Measurements from ENCODE around the gene SENP6.
"Not testable (repeated sequence)": the region's sequence is repeated elsewhere in the genome, so short reads cannot be mapped to it uniquely, and the experiment has no call there.

Gene SENP6

DNA sequence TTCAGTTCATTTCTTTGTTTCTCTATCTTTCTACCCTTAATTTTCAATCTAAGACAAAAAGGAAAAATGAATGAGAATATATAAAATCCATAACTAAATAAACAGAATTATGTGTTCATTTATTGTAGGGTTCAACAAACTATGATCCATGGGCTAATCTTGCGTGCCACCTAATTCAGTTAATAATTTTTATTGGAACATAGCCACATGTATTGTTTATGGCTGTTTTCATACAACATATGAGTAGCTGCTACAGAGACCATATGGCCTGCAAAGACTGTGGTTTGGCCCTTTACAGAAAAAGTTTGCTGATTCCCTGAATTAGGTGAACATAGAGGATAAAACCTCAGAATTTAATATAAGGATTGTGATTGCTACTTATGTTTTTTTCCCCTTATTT, 21.8 kb downstream of the SENP6 start:
- Histone ChIP-seq H3K36me3 (ENCODE audit: insufficient read depth, low read length) (peaks cover 55% of the 10 kb centered on the region), H3K9me3 (ENCODE audit: low read depth, low read length) (no peaks in the 10 kb centered on the region), H3K27ac (peak overlapping the region; percentile 28; the same call in 1 of the 2 replicates), H3K4me3 (no peak overlapping the region), H3K9ac (ENCODE audit: insufficient read length) (no peak overlapping the region)
- TF ChIP-seq POLR2AphosphoS5 (IDR thresholded peaks at IDR 0.05; ENCODE audit: borderline replicate concordance, low read depth, low read length) (no peak), EZH2 (IDR thresholded peaks at IDR 0.05) (no peak), FOXP2 (optimal IDR thresholded peaks at IDR 0.05; ENCODE audit: control extremely low read depth, extremely low read length, insufficient read depth) (no peak)
- no peak for DNase-seq (ENCODE audit: low read depth, low spot score)

DNA sequence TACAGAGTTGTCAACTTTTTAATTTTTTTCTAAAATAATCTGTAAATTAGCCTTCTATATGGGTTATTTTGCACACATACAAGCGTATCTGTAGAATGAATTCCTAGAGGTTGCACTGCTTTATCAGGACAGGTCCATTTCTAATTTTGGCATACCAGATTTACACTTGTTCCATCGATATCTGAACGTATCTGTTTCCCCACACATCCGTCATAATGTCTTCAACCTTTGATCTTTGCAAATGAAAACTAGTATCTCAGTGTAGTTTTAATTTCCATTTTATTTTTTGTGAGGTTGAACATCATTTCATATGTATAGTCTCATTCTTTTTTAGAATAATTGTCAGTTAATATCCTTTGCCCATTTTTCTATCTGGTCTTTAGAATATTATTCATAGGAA, 22.7 kb downstream of the SENP6 start:
- H3K36me3 ChIP-seq (ENCODE audit: insufficient read depth, low read length), result peaks cover 56% of the 10 kb centered on the region

DNA sequence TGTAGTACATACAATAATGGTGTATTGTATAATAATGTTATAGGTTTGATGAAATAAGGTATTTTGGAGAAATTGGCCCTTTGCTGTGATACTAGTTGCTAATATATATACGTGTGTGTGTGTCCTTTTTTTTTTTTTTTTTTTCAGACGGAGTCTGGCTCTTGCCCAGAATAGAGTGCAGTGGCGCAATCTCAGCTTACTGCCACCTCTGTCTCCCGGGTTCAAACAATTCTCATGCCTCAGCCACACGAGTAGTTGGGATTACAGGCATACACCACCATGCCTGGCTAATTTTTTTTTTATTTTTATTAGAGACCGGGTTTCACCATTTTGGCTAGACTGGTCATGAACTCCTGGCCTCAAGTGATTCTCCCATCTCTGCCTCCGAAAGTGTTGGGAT, 23.3 kb downstream of the SENP6 start:
- no peak for DNase-seq (ENCODE audit: low read depth, low spot score)
- H3K9ac ChIP-seq (ENCODE audit: insufficient read length), result no peak overlapping the region
- H3K4me3 ChIP-seq, result no peak overlapping the region
- no peak overlapping the region for H3K27ac ChIP-seq
- TF ChIP-seq FOXP2 (optimal IDR thresholded peaks at IDR 0.05; ENCODE audit: control extremely low read depth, extremely low read length, insufficient read depth) (no peak), POLR2AphosphoS5 (IDR thresholded peaks at IDR 0.05; ENCODE audit: borderline replicate concordance, low read depth, low read length) (no peak), EZH2 (IDR thresholded peaks at IDR 0.05) (no peak)
- H3K36me3 ChIP-seq (ENCODE audit: insufficient read depth, low read length), result peaks cover 59% of the 10 kb centered on the region
- H3K9me3 ChIP-seq (ENCODE audit: low read depth, low read length), result no peaks in the 10 kb centered on the region

More for the DNA sequence above, 22.7 kb downstream of the SENP6 start:
- no peak for DNase-seq (ENCODE audit: low read depth, low spot score)
- H3K9ac ChIP-seq (ENCODE audit: insufficient read length), result no peak overlapping the region
- no peak overlapping the region for H3K4me3 ChIP-seq
- no peaks in the 10 kb centered on the region for H3K9me3 ChIP-seq (ENCODE audit: low read depth, low read length)
- TF ChIP-seq EZH2 (IDR thresholded peaks at IDR 0.05) (no peak), POLR2AphosphoS5 (IDR thresholded peaks at IDR 0.05; ENCODE audit: borderline replicate concordance, low read depth, low read length) (no peak), FOXP2 (optimal IDR thresholded peaks at IDR 0.05; ENCODE audit: control extremely low read depth, extremely low read length, insufficient read depth) (no peak)
- H3K27ac ChIP-seq, result no peak overlapping the region

DNA sequence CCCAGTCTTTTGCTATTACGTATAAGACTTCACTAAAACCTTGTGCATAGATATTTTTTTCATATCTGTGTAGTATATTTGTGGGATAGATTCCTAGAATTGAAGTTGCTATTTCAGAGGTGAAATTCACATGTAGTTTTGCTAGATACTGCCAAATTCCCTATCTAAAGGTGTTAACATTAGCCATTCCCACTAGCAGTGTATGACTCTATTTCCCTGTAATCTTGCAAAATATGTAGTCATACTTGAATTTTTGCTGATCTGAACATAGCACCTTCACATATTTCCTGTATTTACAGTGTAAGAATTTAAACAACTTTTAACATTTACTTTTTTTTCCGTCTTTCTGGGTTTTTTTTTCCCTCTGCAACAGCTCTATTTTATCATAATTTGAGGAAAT, 24.9 kb downstream of the SENP6 start:
- no peak overlapping the region for H3K9ac ChIP-seq (ENCODE audit: insufficient read length)
- DNase-seq (ENCODE audit: low read depth, low spot score), result no peak
- no peaks in the 10 kb centered on the region for H3K9me3 ChIP-seq (ENCODE audit: low read depth, low read length)
- peaks cover 63% of the 10 kb centered on the region for H3K36me3 ChIP-seq (ENCODE audit: insufficient read depth, low read length)
- no peak overlapping the region for H3K4me3 ChIP-seq
- TF ChIP-seq FOXP2 (optimal IDR thresholded peaks at IDR 0.05; ENCODE audit: control extremely low read depth, extremely low read length, insufficient read depth) (no peak), EZH2 (IDR thresholded peaks at IDR 0.05) (no peak), POLR2AphosphoS5 (IDR thresholded peaks at IDR 0.05; ENCODE audit: borderline replicate concordance, low read depth, low read length) (no peak)
- H3K27ac ChIP-seq, result no peak overlapping the region

GRCh38 chr6:75627708-75628107, 26.0 kb downstream of the SENP6 start:
- peaks cover 65% of the 10 kb centered on the region for H3K36me3 ChIP-seq (ENCODE audit: insufficient read depth, low read length)
- H3K9me3 ChIP-seq (ENCODE audit: low read depth, low read length); DNase-seq (ENCODE audit: low read depth, low spot score); H3K4me3 ChIP-seq; H3K27ac ChIP-seq; H3K9ac ChIP-seq (ENCODE audit: insufficient read length): not testable (repeated sequence)

GRCh38 chr6:75631859-75632635, 30.4 kb downstream of the SENP6 start:
- Histone ChIP-seq H3K9ac (ENCODE audit: insufficient read length) (no peak overlapping the region), H3K9me3 (ENCODE audit: low read depth, low read length) (no peaks in the 10 kb centered on the region), H3K4me3 (no peak overlapping the region), H3K27ac (no peak overlapping the region; the same call in 1 of the 2 replicates), H3K36me3 (ENCODE audit: insufficient read depth, low read length) (peaks cover 72% of the 10 kb centered on the region)
- TF ChIP-seq FOXP2 (optimal IDR thresholded peaks at IDR 0.05; ENCODE audit: control extremely low read depth, extremely low read length, insufficient read depth), result no peak
- TF ChIP-seq EZH2 (IDR thresholded peaks at IDR 0.05), result no peak
- TF ChIP-seq POLR2AphosphoS5 (IDR thresholded peaks at IDR 0.05; ENCODE audit: borderline replicate concordance, low read depth, low read length), result no peak
- DNase-seq (ENCODE audit: low read depth, low spot score), result no peak

GRCh38 chr6:75633045-75633444, 31.4 kb downstream of the SENP6 start:
- H3K36me3 ChIP-seq (ENCODE audit: insufficient read depth, low read length), result peaks cover 75% of the 10 kb centered on the region
- no peak overlapping the region for H3K4me3 ChIP-seq
- TF ChIP-seq FOXP2 (optimal IDR thresholded peaks at IDR 0.05; ENCODE audit: control extremely low read depth, extremely low read length, insufficient read depth) (no peak), EZH2 (IDR thresholded peaks at IDR 0.05) (no peak), POLR2AphosphoS5 (IDR thresholded peaks at IDR 0.05; ENCODE audit: borderline replicate concordance, low read depth, low read length) (no peak)
- H3K27ac ChIP-seq, result no peak overlapping the region; the same call in 1 of the 2 replicates
- DNase-seq (ENCODE audit: low read depth, low spot score), result no peak
- H3K9ac ChIP-seq (ENCODE audit: insufficient read length), result no peak overlapping the region
- H3K9me3 ChIP-seq (ENCODE audit: low read depth, low read length), result no peaks in the 10 kb centered on the region

GRCh38 chr6:75642311-75642710, 40.6 kb downstream of the SENP6 start:
- TF ChIP-seq EZH2 (IDR thresholded peaks at IDR 0.05), result no peak
- no peak for TF ChIP-seq FOXP2 (optimal IDR thresholded peaks at IDR 0.05; ENCODE audit: control extremely low read depth, extremely low read length, insufficient read depth)
- TF ChIP-seq POLR2AphosphoS5 (IDR thresholded peaks at IDR 0.05; ENCODE audit: borderline replicate concordance, low read depth, low read length), result no peak
- DNase-seq (ENCODE audit: low read depth, low spot score), result no peak
- peaks cover 58% of the 10 kb centered on the region for H3K36me3 ChIP-seq (ENCODE audit: insufficient read depth, low read length)
- H3K9me3 ChIP-seq (ENCODE audit: low read depth, low read length), result no peaks in the 10 kb centered on the region
- no peak overlapping the region for H3K4me3 ChIP-seq
- no peak overlapping the region for H3K9ac ChIP-seq (ENCODE audit: insufficient read length)
- H3K27ac ChIP-seq, result no peak overlapping the region

DNA sequence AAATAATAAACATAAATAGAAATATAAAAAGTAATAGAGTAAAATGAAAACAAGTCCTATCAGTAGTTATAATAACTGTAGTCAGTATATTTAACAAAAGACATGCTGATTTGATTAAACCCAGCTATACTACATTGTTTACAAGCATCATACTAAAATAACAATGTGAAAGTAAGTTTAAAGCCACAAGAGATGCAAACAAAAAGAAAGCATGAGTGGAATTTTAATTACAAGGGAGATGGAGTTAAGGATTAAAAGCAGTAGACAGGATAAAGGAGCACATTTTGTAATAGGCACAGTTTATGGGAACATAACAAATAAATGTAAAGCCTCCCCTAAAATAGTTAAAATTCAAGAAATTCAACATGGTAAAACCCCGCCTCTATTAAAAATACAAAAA, 41.5 kb downstream of the SENP6 start:
- TF ChIP-seq FOXP2 (optimal IDR thresholded peaks at IDR 0.05; ENCODE audit: control extremely low read depth, extremely low read length, insufficient read depth), result no peak
- no peak for TF ChIP-seq EZH2 (IDR thresholded peaks at IDR 0.05)
- no peak for TF ChIP-seq POLR2AphosphoS5 (IDR thresholded peaks at IDR 0.05; ENCODE audit: borderline replicate concordance, low read depth, low read length)
- Histone ChIP-seq H3K9ac (ENCODE audit: insufficient read length) (no peak overlapping the region), H3K9me3 (ENCODE audit: low read depth, low read length) (no peaks in the 10 kb centered on the region), H3K36me3 (ENCODE audit: insufficient read depth, low read length) (peaks cover 57% of the 10 kb centered on the region), H3K27ac (no peak overlapping the region), H3K4me3 (no peak overlapping the region)
- no peak for DNase-seq (ENCODE audit: low read depth, low spot score)
